Hepatic stellate cell (primary cell): ENCODE results near the gene NANOG.
"Not testable (repeated sequence)": the region's sequence is repeated elsewhere in the genome, so short reads cannot be mapped to it uniquely, and the experiment has no call there.

ENCODE experiments used
- DNase-seq: peaks from one replicate; pipeline ENCODE4 v3.0.0; 2011; ENCODE audit warnings: low spot score

NANOG gene

DNA sequence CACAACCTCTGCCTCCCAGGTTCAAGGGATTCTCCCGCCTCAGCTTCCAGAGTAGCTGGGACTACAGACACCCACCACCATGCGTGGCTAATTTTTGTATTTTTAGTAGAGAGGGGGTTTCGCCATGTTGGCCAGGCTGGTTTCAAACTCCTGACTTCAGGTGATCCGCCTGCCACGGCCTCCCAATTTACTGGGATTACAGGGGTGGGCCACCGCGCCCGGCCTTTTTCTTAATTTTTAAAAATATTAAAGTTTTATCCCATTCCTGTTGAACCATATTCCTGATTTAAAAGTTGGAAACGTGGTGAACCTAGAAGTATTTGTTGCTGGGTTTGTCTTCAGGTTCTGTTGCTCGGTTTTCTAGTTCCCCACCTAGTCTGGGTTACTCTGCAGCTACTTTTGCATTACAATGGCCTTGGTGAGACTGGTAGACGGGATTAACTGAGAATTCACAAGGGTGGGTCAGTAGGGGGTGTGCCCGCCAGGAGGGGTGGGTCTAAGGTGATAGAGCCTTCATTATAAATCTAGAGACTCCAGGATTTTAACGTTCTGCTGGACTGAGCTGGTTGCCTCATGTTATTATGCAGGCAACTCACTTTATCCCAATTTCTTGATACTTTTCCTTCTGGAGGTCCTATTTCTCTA, at the start of gene NANOG:
TSS of gene NANOG (plus strand) at position 519 of the 645 bp plus-strand sequence. CDS start 213 bp downstream, outside the sequence.
- not testable (repeated sequence) for DNase-seq

- DNase-seq, result no peak
These were observed 42.0 kb upstream of the NANOG start, which contains the start of gene CLEC4C for GRCh38 chr12:7747246-7747645. TSS of gene CLEC4C (minus strand) at chr12:7747375. CDS start at chr12:7747348, 27 bp downstream.

DNA sequence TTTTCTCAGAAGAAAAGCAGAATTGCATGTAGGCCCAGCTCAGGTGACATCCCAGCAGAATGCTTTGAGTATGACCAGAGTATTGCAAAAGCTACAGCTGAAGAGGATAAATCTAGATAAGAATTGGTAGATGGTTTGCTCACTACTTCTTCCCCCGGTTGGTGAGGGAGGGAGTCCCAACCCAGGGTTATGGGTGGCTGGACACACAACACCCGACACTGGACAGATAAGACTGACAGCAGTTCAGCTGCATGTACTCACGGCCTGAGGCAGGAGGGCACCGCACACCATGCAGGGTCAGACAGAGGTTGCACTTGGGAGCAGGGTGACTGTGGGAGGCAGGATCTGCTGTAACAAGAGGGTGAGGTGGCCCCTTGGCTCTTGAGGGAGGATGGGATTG, 40.4 kb upstream of the NANOG start:
- DNase-seq, result no peak

GRCh38 chr12:7749442-7749841, 39.8 kb upstream of the NANOG start:
- DNase-seq, result no peak

- no peak for DNase-seq
These were observed 38.9 kb upstream of the NANOG start for GRCh38 chr12:7750350-7750749.

- DNase-seq, result no peak
These were observed 37.8 kb upstream of the NANOG start for GRCh38 chr12:7751394-7751793.

DNA sequence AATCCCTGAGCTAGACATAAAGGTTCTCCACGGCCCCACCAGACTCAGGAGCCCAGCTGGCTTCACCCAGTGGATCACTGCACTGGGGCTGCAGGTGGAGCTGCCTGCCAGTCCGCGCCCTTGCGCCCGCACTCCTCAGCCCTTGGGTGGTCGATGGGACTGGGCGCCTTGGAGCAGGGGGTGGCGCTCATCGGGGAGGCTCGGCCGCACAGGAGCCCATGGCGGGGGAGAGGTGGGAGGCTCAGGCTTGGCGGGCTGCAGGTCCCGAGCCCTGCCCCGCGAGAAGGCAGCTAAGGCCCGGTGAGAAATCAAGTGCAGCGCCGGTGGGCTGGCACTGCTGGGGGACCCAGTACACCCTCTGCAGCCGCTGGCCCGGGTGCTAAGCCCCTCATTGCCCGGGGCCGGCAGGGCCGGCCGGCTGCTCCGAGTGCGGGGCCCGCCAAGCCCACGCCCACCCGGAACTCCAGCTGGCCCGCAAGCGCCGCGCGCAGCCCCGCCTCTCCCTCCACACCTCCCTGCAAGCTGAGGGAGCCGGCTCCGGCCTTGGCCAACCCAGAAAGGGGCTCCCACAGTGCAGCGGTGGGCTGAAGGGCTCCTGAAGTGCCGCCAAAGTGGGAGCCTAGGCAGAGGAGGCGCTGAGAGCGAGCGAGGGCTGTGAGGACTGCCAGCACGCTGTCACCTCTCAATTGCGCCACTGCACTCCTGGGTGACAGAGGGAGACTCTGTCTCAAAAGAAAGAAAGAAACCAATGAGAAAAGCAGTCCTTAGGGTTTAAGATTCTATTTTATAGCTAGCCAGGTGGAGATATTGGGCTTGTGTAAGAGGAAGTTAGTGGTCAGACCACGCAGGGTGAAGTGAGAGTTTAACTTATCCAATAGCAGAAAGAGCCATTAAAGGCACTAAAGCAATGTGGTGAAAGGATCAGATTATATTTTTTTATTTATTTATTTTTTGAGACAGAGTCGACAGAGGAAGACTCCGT, 37.0 kb upstream of the NANOG start:
- DNase-seq, result not testable (repeated sequence)

DNA sequence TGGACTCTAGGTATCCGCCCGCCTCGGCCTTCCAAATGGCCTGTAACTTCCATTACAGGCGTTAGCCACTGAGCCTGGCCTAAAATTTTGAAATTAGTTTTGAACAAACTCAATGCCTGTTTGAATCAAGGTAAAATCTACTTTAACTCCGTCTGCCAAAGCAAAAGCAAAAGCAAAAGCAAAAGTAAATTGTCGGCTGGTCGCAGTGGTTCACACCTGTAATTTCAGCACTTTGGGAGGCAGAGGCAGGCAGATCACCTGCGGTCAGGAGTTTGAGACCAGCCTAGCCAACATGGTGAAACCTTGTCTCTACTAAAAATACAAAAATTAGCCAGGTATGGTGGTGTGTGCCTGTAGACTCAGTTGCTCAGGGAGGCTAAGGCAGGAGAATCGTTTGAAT, 33.5 kb upstream of the NANOG start:
- DNase-seq, result not testable (repeated sequence)

DNA sequence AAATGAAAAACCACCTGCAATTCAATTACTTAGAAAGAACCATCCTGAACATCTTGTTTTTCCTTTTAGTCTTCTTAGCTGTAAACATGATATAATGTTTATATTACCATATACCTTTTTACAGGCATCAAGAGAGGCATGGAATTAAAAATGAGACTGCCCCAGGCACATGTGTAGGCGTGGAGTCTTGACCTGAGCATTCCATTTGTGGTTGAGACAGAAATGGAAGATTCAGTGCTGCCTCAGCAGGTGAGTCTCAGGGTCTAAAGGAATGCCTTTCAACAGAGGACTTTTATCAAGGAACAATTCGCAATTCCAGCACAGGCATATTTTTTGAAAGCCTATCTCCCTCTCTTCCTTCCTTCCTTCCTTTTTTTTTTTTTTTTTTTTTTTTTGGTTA, 32.2 kb upstream of the NANOG start:
- no peak for DNase-seq

DNA sequence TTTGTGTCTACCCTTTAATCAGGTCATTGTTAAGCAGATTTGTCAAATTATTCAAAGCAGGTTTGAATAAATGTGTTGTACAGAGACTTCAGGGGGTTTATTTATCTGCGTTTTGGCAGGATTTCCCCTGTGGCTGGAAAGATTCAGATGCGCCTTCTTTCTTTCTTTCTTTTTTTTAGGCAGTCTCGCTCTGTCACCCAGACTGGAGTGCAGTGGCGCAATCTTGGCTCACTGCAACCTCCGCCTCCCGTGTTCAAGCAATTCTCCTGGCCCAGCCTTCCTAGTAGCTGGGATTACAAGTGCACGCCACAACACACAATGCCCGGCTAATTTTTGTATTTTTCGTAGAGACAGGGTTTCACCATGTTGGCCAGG, 30.4 kb upstream of the NANOG start:
- DNase-seq, result no peak

GRCh38 chr12:7769999-7770398, 19.2 kb upstream of the NANOG start:
- no peak for DNase-seq

DNA sequence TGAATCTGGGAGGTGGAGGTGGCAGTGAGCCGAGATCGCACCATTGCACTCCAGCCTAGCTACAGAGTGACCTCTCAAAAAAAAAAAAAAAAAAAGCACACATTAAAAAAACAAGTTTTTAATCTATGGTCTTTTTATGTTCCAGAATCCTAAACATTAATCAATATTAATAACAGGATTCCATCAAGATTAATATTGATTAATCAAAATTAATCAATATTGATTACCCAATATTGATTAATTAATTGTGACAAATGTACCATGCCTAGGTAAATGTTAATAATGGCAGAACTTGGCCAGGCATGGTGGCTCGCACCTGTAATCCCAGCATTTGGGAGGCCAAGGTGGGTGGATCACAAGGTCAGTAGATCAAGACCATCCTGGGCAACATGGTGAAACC, 7.9 kb upstream of the NANOG start:
- DNase-seq, result no peak

DNA sequence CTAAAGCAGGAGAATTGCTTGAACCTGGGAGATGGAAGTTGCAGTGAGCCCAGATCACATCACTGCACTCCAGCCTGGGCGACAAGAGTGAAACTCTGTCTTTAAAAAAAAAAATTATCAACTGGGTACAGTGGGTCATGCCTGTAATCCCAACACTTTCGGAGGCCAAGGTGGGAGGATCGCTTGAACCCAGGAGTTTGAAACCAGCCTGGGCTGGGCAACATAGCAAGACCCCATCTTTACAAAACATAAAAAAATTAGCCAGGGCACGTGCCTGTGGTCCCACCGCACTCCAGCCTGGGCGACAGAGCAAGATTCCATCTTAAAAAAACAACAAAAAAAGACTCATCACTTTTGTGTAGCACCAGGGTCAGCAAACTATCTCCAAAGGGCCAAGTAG, 7.1 kb upstream of the NANOG start:
- no peak for DNase-seq

GRCh38 chr12:7783433-7783832, 5.8 kb upstream of the NANOG start:
- not testable (repeated sequence) for DNase-seq

- DNase-seq, result no peak
These were observed 4.5 kb upstream of the NANOG start for GRCh38 chr12:7784701-7785100.

DNA sequence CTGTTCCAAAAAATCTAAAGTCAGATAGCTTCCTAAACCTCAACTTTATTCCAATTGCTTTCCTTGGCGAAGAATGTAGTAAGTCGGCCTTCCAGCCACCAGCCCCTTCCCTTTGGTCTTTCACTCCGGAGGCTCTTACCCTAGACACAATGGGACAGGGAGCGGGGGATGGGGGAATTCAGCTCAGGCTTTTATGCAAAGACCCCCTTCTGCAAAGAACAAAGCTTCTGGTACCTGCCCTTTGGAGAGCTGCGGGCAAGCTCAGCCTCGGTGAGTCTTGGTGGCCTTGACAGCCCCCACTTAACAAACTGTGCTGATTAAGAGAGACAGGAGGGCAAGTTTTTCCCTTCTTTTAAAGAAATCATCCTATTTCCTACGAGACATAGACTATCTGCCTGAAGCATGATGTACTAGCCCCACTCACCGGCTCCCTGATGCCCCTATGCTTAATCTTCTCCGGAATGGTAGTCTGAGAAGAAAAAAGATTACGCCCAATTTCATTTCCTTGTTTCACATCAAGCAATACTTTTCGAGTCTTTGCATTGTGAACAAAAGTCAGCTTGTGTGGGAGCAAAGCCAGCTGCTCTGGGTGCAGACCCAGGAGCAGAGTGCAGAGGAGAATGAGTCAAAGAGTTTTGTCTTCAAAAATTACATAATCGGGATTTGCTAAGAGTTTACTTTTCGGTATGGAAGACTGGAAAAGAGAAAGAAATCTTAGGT, 1.5 kb upstream of the NANOG start:
- no peak for DNase-seq

DNA sequence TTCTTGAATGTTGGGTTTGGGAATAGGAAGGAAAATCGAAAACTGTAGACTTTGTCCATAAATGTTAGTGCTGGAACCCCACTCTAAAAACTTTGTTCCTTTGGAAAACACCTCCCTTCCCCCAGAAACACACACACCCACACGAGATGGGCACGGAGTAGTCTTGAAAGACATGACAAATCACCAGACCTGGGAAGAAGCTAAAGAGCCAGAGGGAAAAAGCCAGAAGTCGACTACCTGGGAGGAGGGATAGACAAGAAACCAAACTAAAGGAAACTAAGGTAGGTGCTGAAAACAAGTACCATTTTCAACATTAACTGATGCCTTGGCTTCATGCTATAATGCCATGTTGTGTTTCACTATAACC, 925 bp upstream of the NANOG start:
- no peak for DNase-seq

- no peak for DNase-seq
These were observed 4.0 kb downstream of the NANOG start for GRCh38 chr12:7793211-7793610.

DNA sequence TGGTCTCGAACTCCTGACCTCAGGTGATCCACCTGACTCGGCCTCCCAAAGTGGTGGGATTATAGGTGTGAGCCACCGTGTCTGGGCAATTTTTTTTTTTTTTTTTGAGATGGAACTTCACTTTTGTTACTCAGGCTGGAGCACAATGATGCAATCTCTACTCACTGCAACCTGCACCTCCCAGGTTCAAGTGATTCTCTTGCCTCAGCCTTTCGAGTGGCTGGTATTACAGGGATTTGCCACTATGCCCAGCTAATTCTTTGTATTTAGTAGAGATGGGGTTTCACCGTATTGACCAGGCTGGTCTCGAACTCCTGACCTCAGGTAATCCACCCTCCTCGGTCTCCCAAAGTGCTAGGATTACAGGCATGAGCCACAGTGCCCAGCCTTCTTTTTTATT, 8.1 kb downstream of the NANOG start:
- DNase-seq, result not testable (repeated sequence)

DNA sequence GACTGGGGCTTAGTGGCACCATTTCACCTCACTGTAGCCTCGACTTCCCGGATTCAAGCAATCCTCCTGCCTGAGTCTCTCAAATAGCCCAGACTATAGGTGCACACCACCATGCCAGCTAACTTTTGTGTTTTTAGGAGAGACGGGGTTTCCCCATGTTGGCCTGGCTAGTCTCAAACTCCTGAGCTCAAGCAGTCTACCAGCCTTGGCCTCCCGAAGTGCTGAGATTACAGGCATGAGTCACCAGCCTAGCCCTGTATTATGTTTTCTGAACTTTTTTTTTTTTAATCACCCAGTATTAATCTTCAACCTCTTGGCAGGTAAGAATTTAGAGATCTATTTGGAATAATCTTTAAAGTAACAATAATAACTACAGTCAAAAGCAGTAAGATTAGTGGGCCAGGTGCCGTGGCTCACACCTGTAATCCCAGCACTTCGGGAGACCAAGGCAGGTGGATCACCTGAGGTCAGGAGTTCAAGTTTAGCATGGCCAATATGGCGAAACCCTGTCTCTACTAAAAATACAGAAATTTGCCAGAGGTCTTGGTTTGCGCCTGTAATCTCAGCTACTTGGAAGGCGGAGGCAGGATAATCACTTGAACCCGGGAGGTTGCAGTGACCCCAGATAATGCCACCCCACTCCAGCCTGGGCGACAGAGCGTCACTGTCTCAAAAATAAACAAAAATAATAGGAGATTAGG, 8.6 kb downstream of the NANOG start:
- no peak for DNase-seq

DNA sequence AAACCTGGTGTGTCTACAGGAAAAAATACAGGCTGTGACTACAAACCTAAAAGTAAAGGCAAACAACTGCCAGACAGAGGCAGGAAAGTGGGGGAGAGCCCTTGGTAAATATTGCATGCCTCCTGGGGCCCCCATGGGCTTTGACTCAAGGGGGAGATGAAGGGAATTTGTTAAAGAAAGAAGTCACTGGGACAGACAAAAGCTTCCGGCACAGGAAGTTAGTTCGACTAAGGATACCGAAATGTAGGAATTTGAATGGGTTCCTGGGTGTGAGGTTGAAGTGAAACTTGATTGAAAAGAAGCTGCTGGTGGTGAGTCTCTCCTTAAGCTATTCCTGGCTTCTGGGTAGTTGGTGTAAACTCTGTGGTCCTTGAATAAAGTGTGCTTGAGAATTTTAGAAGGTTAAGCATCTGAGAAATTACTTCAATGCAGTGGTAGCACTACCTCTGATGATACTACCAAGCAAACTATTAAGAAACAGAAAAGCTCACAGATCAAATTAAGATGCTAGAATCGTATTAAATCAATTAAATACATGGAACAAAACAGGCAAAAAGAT, 9.6 kb downstream of the NANOG start:
- DNase-seq, result not testable (repeated sequence)

GRCh38 chr12:7801460-7801859, 12.3 kb downstream of the NANOG start:
- DNase-seq, result no peak
